ENCODE data around the gene TYMS. TPM values are rescaled to one million over a fixed set of nuclear protein-coding genes. Genes with fewer than 3 reads are reported as not detected.

The TYMS gene
- total RNA-seq = 100 to 1,000 TPM; 324 to 329 TPM

- ATAC-seq (peak; percentile 64), DNase-seq (peak; percentile 60)
- Mint-ChIP-seq H3K4me3 (peak within 1 kb of the TSS; percentile 94), H3K27ac (peak within 1 kb of the TSS; percentile 94), H3K4me1 (ENCODE audit: low read depth) (peaks cover 20% of the 10 kb centered on the region), H3K27me3 (peaks cover 24% of the 10 kb centered on the region), H3K9me3 (peaks cover 7% of the 10 kb centered on the region), H3K36me3 (ENCODE audit: low read depth) (peaks cover 45% of the 10 kb centered on the region)
- intact Hi-C loops (cut with micrococcal nuclease) = no loop called here
- ChIA-PET CTCF (interaction anchor here (0.9 to 2.8 kb wide), 9 partner anchors 9 to 389 kb away, joined by 3 to 27 read pairs (median 5); partner anchors contain the start of genes ENOSF1 and THOC1), POLR2A (interaction anchor here (0.7 to 4.7 kb wide), 22 partner anchors 8 to 501 kb away, joined by 3 to 41 read pairs (median 6); partner anchors contain the start of genes ENOSF1 and YES1)
- TF ChIP-seq CTCF (IDR thresholded peaks at IDR 0.05) = peak; percentile 14
These were observed at the start of gene TYMS for GRCh38 chr18:657311-658000. Gene TYMS (plus strand): TSS chr18:657653. CDS start chr18:657743, 90 bp downstream.

GRCh38 chr18:607930-608329, 49.5 kb upstream of the TYMS start:
- ChIA-PET POLR2A (no interaction called here), CTCF (interaction anchor here (1.0 to 1.7 kb wide), 2 partner anchors 12 to 20 kb away, joined by 3 to 4 read pairs; partner anchors contain the start of gene CLUL1)
- no peak for TF ChIP-seq CTCF (IDR thresholded peaks at IDR 0.05)
- Mint-ChIP-seq H3K9me3 (no peaks in the 10 kb centered on the region), H3K27me3 (no peaks in the 10 kb centered on the region), H3K27ac (no peak overlapping the region), H3K4me1 (ENCODE audit: low read depth) (no peaks in the 10 kb centered on the region), H3K36me3 (ENCODE audit: low read depth) (no peaks in the 10 kb centered on the region), H3K4me3 (no peak overlapping the region)
- intact Hi-C loops (cut with micrococcal nuclease) = no loop called here
- no peak for ATAC-seq
- no peak for DNase-seq

DNA sequence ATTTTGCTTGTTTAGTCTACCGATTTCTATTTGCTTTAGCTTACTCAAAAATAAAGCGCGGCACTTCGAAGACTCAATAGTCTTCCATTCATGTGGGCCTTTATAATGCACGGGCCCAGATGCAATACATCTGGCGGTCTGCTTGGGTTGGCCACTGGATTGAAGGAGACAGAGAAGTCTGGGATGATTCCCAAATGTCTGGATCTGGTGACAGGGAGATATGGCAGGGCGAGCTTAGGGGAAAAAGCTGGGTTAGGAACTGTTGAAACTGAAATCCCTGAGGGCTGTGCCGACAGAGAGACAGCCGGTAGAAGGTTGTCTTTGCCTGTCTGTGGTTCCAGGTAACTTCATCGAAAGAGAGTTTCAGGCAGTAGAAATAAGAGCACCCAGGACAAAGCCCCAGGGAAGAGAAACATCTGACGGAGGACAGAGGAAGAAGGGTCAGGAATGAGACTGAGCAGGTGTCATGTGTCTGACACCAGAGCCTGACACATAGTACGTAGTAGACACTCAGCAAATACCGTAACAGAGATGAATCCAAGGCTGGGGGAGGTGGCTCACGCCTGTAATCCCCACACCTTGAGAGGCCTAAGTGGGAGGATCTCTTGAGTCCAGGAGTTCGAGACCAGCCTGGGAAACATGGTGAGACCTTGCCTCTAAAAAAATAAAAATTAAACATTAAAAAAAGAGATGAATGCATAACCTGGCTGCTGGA, 47.1 kb upstream of the TYMS start:
- DNase-seq (no peak), ATAC-seq (no peak)
- ChIA-PET POLR2A (no interaction called here), CTCF (interaction anchor here (1.1 to 2.2 kb wide), 3 partner anchors 13 to 229 kb away, joined by 3 to 5 read pairs (median 5); no protein-coding TSS in a partner anchor)
- H3K4me1 Mint-ChIP-seq (ENCODE audit: low read depth) = no peaks in the 10 kb centered on the region
- no peak for TF ChIP-seq CTCF (IDR thresholded peaks at IDR 0.05)
- H3K4me3 Mint-ChIP-seq = no peak overlapping the region
- H3K9me3 Mint-ChIP-seq = no peaks in the 10 kb centered on the region
- H3K36me3 Mint-ChIP-seq (ENCODE audit: low read depth) = no peaks in the 10 kb centered on the region
- intact Hi-C loops (cut with micrococcal nuclease) = loop anchor here (10.0 kb wide), 1 partner anchor 346 kb away; the partner anchor contains the start of gene THOC1
- H3K27me3 Mint-ChIP-seq = no peaks in the 10 kb centered on the region
- H3K27ac Mint-ChIP-seq = no peak overlapping the region

DNA sequence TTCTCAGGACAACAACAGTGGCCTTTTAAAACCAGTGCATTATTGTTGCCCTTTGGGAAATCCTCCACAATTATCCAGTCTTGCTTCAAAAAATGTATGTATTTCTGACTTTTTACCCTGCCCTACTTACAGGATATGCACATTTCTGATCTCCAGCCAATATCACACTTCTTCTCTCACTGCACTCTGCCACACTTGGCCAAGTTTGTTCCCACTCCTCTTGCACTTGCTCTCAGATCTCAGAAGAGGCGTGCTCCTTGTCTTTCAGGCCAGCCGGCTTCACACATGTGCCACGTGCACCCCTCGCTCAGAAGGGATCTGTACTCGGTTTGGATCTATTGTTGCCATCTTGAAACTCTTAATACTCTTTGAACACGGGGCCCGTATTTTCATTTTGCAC, 45.3 kb upstream of the TYMS start:
- H3K36me3 Mint-ChIP-seq (ENCODE audit: low read depth) = no peaks in the 10 kb centered on the region
- H3K27ac Mint-ChIP-seq = no peak overlapping the region
- TF ChIP-seq CTCF (IDR thresholded peaks at IDR 0.05) = no peak
- no peaks in the 10 kb centered on the region for H3K27me3 Mint-ChIP-seq
- H3K9me3 Mint-ChIP-seq = no peaks in the 10 kb centered on the region
- POLR2A ChIA-PET = no interaction called here
- H3K4me1 Mint-ChIP-seq (ENCODE audit: low read depth) = no peaks in the 10 kb centered on the region
- ATAC-seq (no peak), DNase-seq (no peak)
- H3K4me3 Mint-ChIP-seq = no peak overlapping the region
- intact Hi-C loops (cut with micrococcal nuclease) = loop anchor here (10.0 kb wide), 1 partner anchor 347 kb away; the partner anchor contains the start of gene THOC1
- CTCF ChIA-PET = interaction anchor here (2.1 kb wide), 1 partner anchor 13 kb away, joined by 11 read pairs; no protein-coding TSS in a partner anchor
